ENCODE data around the gene RPTOR. TPM values are rescaled to one million over a fixed set of nuclear protein-coding genes. Genes with fewer than 3 reads are reported as not detected.

The RPTOR gene
- polyA plus RNA-seq, 1 donor from 2014 or later: 8.0 TPM

- no peaks in the 10 kb centered on the region for H3K9me2 ChIP-seq (ENCODE audit: insufficient read depth, low read length)
- H3K27me3 ChIP-seq (ENCODE audit: insufficient read depth, low read depth, low read length): no peaks in the 10 kb centered on the region
- no peak overlapping the region for H3K27ac ChIP-seq (ENCODE audit: low read length)
- H3F3A ChIP-seq (ENCODE audit: insufficient read depth, low read length, poor library complexity, severe bottlenecking): no peaks in the 10 kb centered on the region
- H3K4me3 ChIP-seq (ENCODE audit: low read length): no peak overlapping the region
- H2AFZ ChIP-seq (ENCODE audit: low read depth, low read length): no peak overlapping the region
- H3K4me2 ChIP-seq (ENCODE audit: low read length): no peak overlapping the region
- H3K9ac ChIP-seq (ENCODE audit: low read length): no peak overlapping the region
- TF ChIP-seq POLR2AphosphoS5 (IDR thresholded peaks at IDR 0.05) (no peak), SMC3 (conservative IDR thresholded peaks at IDR 0.05; ENCODE audit: poor library complexity) (no peak), RAD21 (conservative IDR thresholded peaks at IDR 0.05) (no peak), MXI1 (conservative IDR thresholded peaks at IDR 0.05; ENCODE audit: poor library complexity, severe bottlenecking) (no peak), EZH2 (IDR thresholded peaks at IDR 0.05; ENCODE audit: borderline replicate concordance, insufficient read depth, low read length, poor library complexity, severe bottlenecking) (no peak), TAF1 (IDR thresholded peaks at IDR 0.05; ENCODE audit: low read depth) (no peak), EP300 (conservative IDR thresholded peaks at IDR 0.05; ENCODE audit: poor library complexity, severe bottlenecking) (no peak), CTCF (IDR thresholded peaks at IDR 0.05; ENCODE audit: poor library complexity, severe bottlenecking) (no peak), REST (IDR thresholded peaks at IDR 0.05; ENCODE audit: borderline replicate concordance) (no peak)
- no peaks in the 10 kb centered on the region for H3K36me3 ChIP-seq (ENCODE audit: insufficient read depth, low read length)
- no peaks in the 10 kb centered on the region for H4K20me1 ChIP-seq (ENCODE audit: insufficient read depth)
- no peaks in the 10 kb centered on the region for H3K79me2 ChIP-seq (replicated peaks; ENCODE audit: insufficient read depth, low read length)
- H3K9me3 ChIP-seq (ENCODE audit: low read length): no peaks in the 10 kb centered on the region
These were observed 402.7 kb downstream of the RPTOR start for GRCh38 chr17:80947200-80947940.

GRCh38 chr17:80948019-80948975, 403.7 kb downstream of the RPTOR start:
- Histone ChIP-seq H3K27me3 (ENCODE audit: insufficient read depth, low read depth, low read length) (no peaks in the 10 kb centered on the region), H3K36me3 (ENCODE audit: insufficient read depth, low read length) (no peaks in the 10 kb centered on the region), H2AFZ (ENCODE audit: low read depth, low read length) (no peak overlapping the region), H3K9me3 (ENCODE audit: low read length) (no peaks in the 10 kb centered on the region), H3K79me2 (replicated peaks; ENCODE audit: insufficient read depth, low read length) (no peaks in the 10 kb centered on the region), H3K4me3 (ENCODE audit: low read length) (no peak overlapping the region), H3K9me2 (ENCODE audit: insufficient read depth, low read length) (no peaks in the 10 kb centered on the region), H3K4me2 (ENCODE audit: low read length) (no peak overlapping the region), H4K20me1 (ENCODE audit: insufficient read depth) (no peaks in the 10 kb centered on the region), H3F3A (ENCODE audit: insufficient read depth, low read length, poor library complexity, severe bottlenecking) (no peaks in the 10 kb centered on the region), H3K27ac (ENCODE audit: low read length) (no peak overlapping the region), H3K9ac (ENCODE audit: low read length) (no peak overlapping the region)
- TF ChIP-seq SMC3 (conservative IDR thresholded peaks at IDR 0.05; ENCODE audit: poor library complexity) (no peak), MXI1 (conservative IDR thresholded peaks at IDR 0.05; ENCODE audit: poor library complexity, severe bottlenecking) (no peak), RAD21 (conservative IDR thresholded peaks at IDR 0.05) (no peak), EZH2 (IDR thresholded peaks at IDR 0.05; ENCODE audit: borderline replicate concordance, insufficient read depth, low read length, poor library complexity, severe bottlenecking) (no peak), EP300 (conservative IDR thresholded peaks at IDR 0.05; ENCODE audit: poor library complexity, severe bottlenecking) (no peak), CTCF (IDR thresholded peaks at IDR 0.05; ENCODE audit: poor library complexity, severe bottlenecking) (no peak), POLR2AphosphoS5 (IDR thresholded peaks at IDR 0.05) (no peak), TAF1 (IDR thresholded peaks at IDR 0.05; ENCODE audit: low read depth) (no peak)
